ENCODE measurements around the gene GUCY2C. TPM values are rescaled to one million over a fixed set of nuclear protein-coding genes. Genes with fewer than 3 reads are reported as not detected.

GUCY2C gene
- total and polyA plus RNA-seq, 2 donors, result not detected

GRCh38 chr12:14664434-14665023, 31.9 kb downstream of the GUCY2C start:
- no peak for DNase-seq (ENCODE audit: extremely low spot score)
- no peak overlapping the region for H3K27ac ChIP-seq (ENCODE audit: low read depth)
- H3K4me1 ChIP-seq (ENCODE audit: insufficient read depth), result no peaks in the 10 kb centered on the region
- 70% methylated on average over 7 of the region's 7 CpGs for WGBS
- no peak overlapping the region for H3K4me3 ChIP-seq (ENCODE audit: low read depth, low read length)
- no peaks in the 10 kb centered on the region for H3K36me3 ChIP-seq (ENCODE audit: insufficient read depth)

GRCh38 chr12:14663002-14663401, 33.4 kb downstream of the GUCY2C start:
- WGBS, result 97% methylated on average over 5 of the region's 5 CpGs
- DNase-seq (ENCODE audit: extremely low spot score), result no peak
- Histone ChIP-seq H3K36me3 (ENCODE audit: insufficient read depth) (no peaks in the 10 kb centered on the region), H3K4me3 (ENCODE audit: low read depth, low read length) (no peak overlapping the region), H3K4me1 (ENCODE audit: insufficient read depth) (no peaks in the 10 kb centered on the region), H3K27ac (ENCODE audit: low read depth) (no peak overlapping the region)

- 95% methylated on average over 9 of the region's 9 CpGs for WGBS
- Histone ChIP-seq H3K27ac (ENCODE audit: low read depth) (no peak overlapping the region), H3K4me1 (ENCODE audit: insufficient read depth) (no peaks in the 10 kb centered on the region), H3K36me3 (ENCODE audit: insufficient read depth) (no peaks in the 10 kb centered on the region), H3K4me3 (ENCODE audit: low read depth, low read length) (no peak overlapping the region)
- DNase-seq (ENCODE audit: extremely low spot score), result no peak
Observed at GRCh38 chr12:14656846-14657245, 39.6 kb downstream of the GUCY2C start.

GRCh38 chr12:14655284-14655683, 41.1 kb downstream of the GUCY2C start:
- DNase-seq (ENCODE audit: extremely low spot score), result no peak
- Histone ChIP-seq H3K4me1 (ENCODE audit: insufficient read depth) (no peaks in the 10 kb centered on the region), H3K4me3 (ENCODE audit: low read depth, low read length) (no peak overlapping the region), H3K36me3 (ENCODE audit: insufficient read depth) (no peaks in the 10 kb centered on the region), H3K27ac (ENCODE audit: low read depth) (no peak overlapping the region)
- WGBS, result 90% methylated on average over 1 of the region's 1 CpG

GRCh38 chr12:14654842-14655241, 41.6 kb downstream of the GUCY2C start:
- Histone ChIP-seq H3K4me1 (ENCODE audit: insufficient read depth) (no peaks in the 10 kb centered on the region), H3K36me3 (ENCODE audit: insufficient read depth) (no peaks in the 10 kb centered on the region), H3K27ac (ENCODE audit: low read depth) (no peak overlapping the region), H3K4me3 (ENCODE audit: low read depth, low read length) (no peak overlapping the region)
- no peak for DNase-seq (ENCODE audit: extremely low spot score)

GRCh38 chr12:14654416-14654815, 42.0 kb downstream of the GUCY2C start:
- Histone ChIP-seq H3K27ac (ENCODE audit: low read depth) (no peak overlapping the region), H3K4me3 (ENCODE audit: low read depth, low read length) (no peak overlapping the region), H3K4me1 (ENCODE audit: insufficient read depth) (no peaks in the 10 kb centered on the region), H3K36me3 (ENCODE audit: insufficient read depth) (no peaks in the 10 kb centered on the region)
- WGBS, result 64% methylated on average over 4 of the region's 4 CpGs
- no peak for DNase-seq (ENCODE audit: extremely low spot score)

- Histone ChIP-seq H3K4me3 (ENCODE audit: low read depth, low read length) (no peak overlapping the region), H3K4me1 (ENCODE audit: insufficient read depth) (no peaks in the 10 kb centered on the region), H3K36me3 (ENCODE audit: insufficient read depth) (no peaks in the 10 kb centered on the region), H3K27ac (ENCODE audit: low read depth) (no peak overlapping the region)
- DNase-seq (ENCODE audit: extremely low spot score), result no peak
- 87% methylated on average over 2 of the region's 2 CpGs for WGBS
Observed at GRCh38 chr12:14652483-14652882, 43.9 kb downstream of the GUCY2C start.

- DNase-seq (ENCODE audit: extremely low spot score), result no peak
- H3K27ac ChIP-seq (ENCODE audit: low read depth), result no peak overlapping the region
- 59% methylated on average over 4 of the region's 4 CpGs for WGBS
Observed at GRCh38 chr12:14651371-14651770, 45.0 kb downstream of the GUCY2C start.

GRCh38 chr12:14650789-14651188, 45.6 kb downstream of the GUCY2C start:
- 78% methylated on average over 2 of the region's 2 CpGs for WGBS
- DNase-seq (ENCODE audit: extremely low spot score), result no peak
- Histone ChIP-seq H3K36me3 (ENCODE audit: insufficient read depth) (no peaks in the 10 kb centered on the region), H3K27ac (ENCODE audit: low read depth) (no peak overlapping the region), H3K4me1 (ENCODE audit: insufficient read depth) (no peaks in the 10 kb centered on the region), H3K4me3 (ENCODE audit: low read depth, low read length) (no peak overlapping the region)

More at GRCh38 chr12:14651371-14651770, 45.0 kb downstream of the GUCY2C start:
- Histone ChIP-seq H3K4me1 (ENCODE audit: insufficient read depth) (no peaks in the 10 kb centered on the region), H3K4me3 (ENCODE audit: low read depth, low read length) (no peak overlapping the region), H3K36me3 (ENCODE audit: insufficient read depth) (no peaks in the 10 kb centered on the region)

GRCh38 chr12:14647028-14647750, 49.2 kb downstream of the GUCY2C start:
- no peaks in the 10 kb centered on the region for H3K4me1 ChIP-seq (ENCODE audit: insufficient read depth)
- H3K27ac ChIP-seq (ENCODE audit: low read depth), result no peak overlapping the region
- no peaks in the 10 kb centered on the region for H3K36me3 ChIP-seq (ENCODE audit: insufficient read depth)
- H3K4me3 ChIP-seq (ENCODE audit: low read depth, low read length), result no peak overlapping the region
- no peak for DNase-seq (ENCODE audit: extremely low spot score)
- WGBS, result 85% methylated on average over 6 of the region's 6 CpGs

- no peak for DNase-seq (ENCODE audit: extremely low spot score)
- WGBS, result 26% methylated on average over 5 of the region's 5 CpGs
- H3K36me3 ChIP-seq (ENCODE audit: insufficient read depth), result no peaks in the 10 kb centered on the region
- H3K4me1 ChIP-seq (ENCODE audit: insufficient read depth), result no peaks in the 10 kb centered on the region
- no peak overlapping the region for H3K4me3 ChIP-seq (ENCODE audit: low read depth, low read length)
- no peak overlapping the region for H3K27ac ChIP-seq (ENCODE audit: low read depth)
Observed at GRCh38 chr12:14643251-14643650, 53.1 kb downstream of the GUCY2C start.

- no peak overlapping the region for H3K4me3 ChIP-seq (ENCODE audit: low read depth, low read length)
Observed at GRCh38 chr12:14638066-14638465, 58.3 kb downstream of the GUCY2C start.

GRCh38 chr12:14635776-14636175, 60.6 kb downstream of the GUCY2C start:
- no peak for DNase-seq (ENCODE audit: extremely low spot score)
- no peak overlapping the region for H3K27ac ChIP-seq (ENCODE audit: low read depth)
- H3K4me1 ChIP-seq (ENCODE audit: insufficient read depth), result no peaks in the 10 kb centered on the region
- H3K4me3 ChIP-seq (ENCODE audit: low read depth, low read length), result no peak overlapping the region
- H3K36me3 ChIP-seq (ENCODE audit: insufficient read depth), result no peaks in the 10 kb centered on the region

More at GRCh38 chr12:14638066-14638465, 58.3 kb downstream of the GUCY2C start:
- Histone ChIP-seq H3K36me3 (ENCODE audit: insufficient read depth) (no peaks in the 10 kb centered on the region), H3K4me1 (ENCODE audit: insufficient read depth) (no peaks in the 10 kb centered on the region), H3K27ac (ENCODE audit: low read depth) (no peak overlapping the region)
- no peak for DNase-seq (ENCODE audit: extremely low spot score)

GRCh38 chr12:14630793-14631192, 65.6 kb downstream of the GUCY2C start:
- no peaks in the 10 kb centered on the region for H3K36me3 ChIP-seq (ENCODE audit: insufficient read depth)
- 56% methylated on average over 3 of the region's 3 CpGs for WGBS
- DNase-seq (ENCODE audit: extremely low spot score), result no peak
- H3K4me1 ChIP-seq (ENCODE audit: insufficient read depth), result no peaks in the 10 kb centered on the region
- H3K27ac ChIP-seq (ENCODE audit: low read depth), result no peak overlapping the region
- no peak overlapping the region for H3K4me3 ChIP-seq (ENCODE audit: low read depth, low read length)
